A673 (cell line): ENCODE measurements around the gene SPEG.

Experiments
- CTCF ChIP-seq: fragments of 300-800, 200-600 bp; sonication (generic); conservative IDR thresholded peaks from 2 replicates; pipeline ENCODE4 v1.5.1; 2017; ENCODE audit warnings: low read depth, mild to moderate bottlenecking, antibody characterized with exemption, low read length, moderate library complexity, mixed read lengths
- EZH2 ChIP-seq: fragments of 200-600 bp; sonication (generic); IDR thresholded peaks from 2 replicates; pipeline ENCODE4 v1.6.1; 2017; ENCODE audit warnings: borderline replicate concordance, low read depth, mild to moderate bottlenecking, mixed read lengths, antibody characterized with exemption, low read length; ENCODE audit not compliant: poor library complexity, severe bottlenecking

- no peak for TF ChIP-seq CTCF
- TF ChIP-seq EZH2: no peak
These were observed 27.8 kb upstream of the SPEG start for GRCh38 chr2:219406861-219407230.
